H1 (cell line): ENCODE measurements around the gene PSME2. TPM values are rescaled to one million over a fixed set of nuclear protein-coding genes. Genes with fewer than 3 reads are reported as not detected.

Experiments
- CTCF ChIA-PET: fragments of 300-600 bp; sonication (Branson Sonifier 250); formaldehyde crosslinking; loops from one replicate; lab custom pipeline; 2021; ENCODE audit not compliant: partially characterized antibody; lab: Charles Lee
- POLR2A ChIA-PET: fragments of 300-600 bp; sonication (Branson Sonifier 250); formaldehyde crosslinking; loops from one replicate; lab custom pipeline; 2021; ENCODE audit warnings: inconsistent platforms; ENCODE audit not compliant: partially characterized antibody; lab: Charles Lee
- DNase-seq, 2 experiments: peaks; one replicate each; pipeline versions ENCODE4 v3.0.0 to v3.0.0-alpha.2; 2010 to 2022; ENCODE audit warnings: low spot score in 2 of 2, low read depth in 1 of 2, mixed read lengths in 1 of 2
- FAIRE-seq: peaks from 2 replicates; lab custom pipeline; 2011; peaks lifted over from hg19 to GRCh38; lab: Jason Lieb, UNC
- H2AFZ ChIP-seq: 2 replicates; pipeline ENCODE4 v1.8.1; 2012; ENCODE audit warnings: low read length, inconsistent platforms
- H2AK5ac ChIP-seq: 2 replicates; pipeline ENCODE4 v1.6.1; 2013; ENCODE audit warnings: low read depth, low read length
- H2BK120ac ChIP-seq: replicated peaks from 2 replicates; pipeline ENCODE3; 2013; ENCODE audit warnings: low read depth, low read length, inconsistent platforms
- H2BK12ac ChIP-seq: 2 replicates; pipeline ENCODE4 v1.6.1; 2013; ENCODE audit warnings: low read depth, low read length
- H2BK15ac ChIP-seq: 2 replicates; pipeline ENCODE4 v1.6.1; 2013; ENCODE audit warnings: low read length
- H2BK20ac ChIP-seq: 2 replicates; pipeline ENCODE4 v1.6.1; 2013; ENCODE audit warnings: low read length
- H2BK5ac ChIP-seq: 2 replicates; pipeline ENCODE4 v1.6.1; 2013; ENCODE audit warnings: low read depth, low read length
- H3K14ac ChIP-seq: 2 replicates; pipeline ENCODE4 v1.6.1; 2013; ENCODE audit warnings: inconsistent platforms; ENCODE audit not compliant: insufficient read length
- H3K18ac ChIP-seq: 2 replicates; pipeline ENCODE4 v1.6.1; 2013; ENCODE audit warnings: low read length; ENCODE audit errors: extremely low read depth
- H3K23ac ChIP-seq: 2 replicates; pipeline ENCODE4 v1.6.1; 2013; ENCODE audit warnings: inconsistent platforms; ENCODE audit not compliant: insufficient read length
- H3K23me2 ChIP-seq: 2 replicates; pipeline ENCODE4 v1.6.1; 2013; ENCODE audit warnings: low read depth, low read length
- H3K27ac ChIP-seq: 2 replicates; pipeline ENCODE4 v1.6.1; 2011; ENCODE audit warnings: low read depth, low read length, inconsistent platforms
- H3K27me3 ChIP-seq, 4 experiments: replicated peaks in 1 of 4; 1 replicate in 1 of 4; 2 replicates in 3 of 4; pipeline versions ENCODE4 v1.6.1 to v1.8.1; 2011 to 2013; ENCODE audit warnings: low read length in 3 of 4, mild to moderate bottlenecking in 3 of 4, inconsistent platforms in 2 of 4, mixed read lengths in 2 of 4, moderate library complexity in 1 of 4; ENCODE audit not compliant: control insufficient read depth in 3 of 4, insufficient read depth in 3 of 4; ENCODE audit errors: extremely low read depth in 1 of 4
- H3K36me3 ChIP-seq, 4 experiments: 2 replicates each; pipeline versions ENCODE4 v1.6.1 to v1.8.1; 2011 to 2013; ENCODE audit warnings: mild to moderate bottlenecking in 4 of 4, low read length in 3 of 4, moderate library complexity in 2 of 4, control low read depth in 1 of 4, inconsistent platforms in 1 of 4; ENCODE audit not compliant: insufficient read depth in 4 of 4, control insufficient read depth in 2 of 4
- H3K4ac ChIP-seq: replicated peaks from 2 replicates; pipeline ENCODE3; 2013; ENCODE audit warnings: low read length, low read depth, mixed read lengths, inconsistent platforms; ENCODE audit not compliant: insufficient read length
- H3K4me1 ChIP-seq, 4 experiments: replicated peaks in 1 of 4; 1 replicate in 1 of 4; 2 replicates in 3 of 4; pipeline versions ENCODE4 v1.6.1 to v1.8.1; 2011 to 2013; ENCODE audit warnings: low read length in 3 of 4, inconsistent platforms in 2 of 4, mixed read lengths in 1 of 4; ENCODE audit not compliant: insufficient read depth in 4 of 4, control insufficient read depth in 3 of 4
- H3K4me2 ChIP-seq, 2 experiments: 2 replicates each; pipeline versions ENCODE4 v1.6.1 to v1.8.1; 2011 to 2013; ENCODE audit warnings: low read depth in 2 of 2, low read length in 2 of 2, control low read depth in 1 of 2, inconsistent platforms in 1 of 2, mild to moderate bottlenecking in 1 of 2; ENCODE audit not compliant: insufficient read depth in 1 of 2
- H3K4me3 ChIP-seq, 4 experiments: fragments of 200-600, 300-600 bp in 1 of 4; sonication (generic), shearing (Covaris generic), sonication (Bioruptor Twin) in 1 of 4; 2 replicates each; pipeline versions ENCODE4 v1.5.1 to v1.8.1; 2011 to 2016; ENCODE audit warnings: low read length in 4 of 4, low read depth in 3 of 4, control low read depth in 2 of 4, inconsistent platforms in 2 of 4, mild to moderate bottlenecking in 2 of 4, mixed read lengths in 1 of 4, moderate library complexity in 1 of 4; ENCODE audit not compliant: insufficient read depth in 2 of 4; ENCODE audit errors: extremely low read depth in 1 of 4
- H3K56ac ChIP-seq: replicated peaks from 2 replicates; pipeline ENCODE3; 2013; ENCODE audit warnings: low read depth, mild to moderate bottlenecking, mixed read lengths, low read length, inconsistent platforms; ENCODE audit not compliant: insufficient read length
- H3K79me1 ChIP-seq: 2 replicates; pipeline ENCODE4 v1.6.1; 2013; ENCODE audit warnings: low read depth, low read length, control low read depth
- H3K79me2 ChIP-seq, 2 experiments: 2 replicates each; pipeline versions ENCODE4 v1.6.1 to v1.8.1; 2012 to 2013; ENCODE audit warnings: low read length in 2 of 2, mild to moderate bottlenecking in 2 of 2, inconsistent platforms in 1 of 2; ENCODE audit not compliant: insufficient read depth in 2 of 2, control insufficient read depth in 1 of 2
- H3K9ac ChIP-seq, 4 experiments: replicated peaks in 1 of 4; 1 replicate in 1 of 4; 2 replicates in 3 of 4; pipeline versions ENCODE4 v1.6.1 to v1.8.1; 2011 to 2013; ENCODE audit warnings: low read depth in 3 of 4, low read length in 3 of 4, control low read depth in 2 of 4, mild to moderate bottlenecking in 2 of 4, moderate library complexity in 2 of 4, inconsistent platforms in 1 of 4; ENCODE audit errors: extremely low read depth in 1 of 4
- H3K9me3 ChIP-seq, 2 experiments: 2 replicates each; pipeline versions ENCODE4 v1.6.1 to v1.8.1; 2012 to 2013; ENCODE audit warnings: mild to moderate bottlenecking in 2 of 2, moderate library complexity in 2 of 2, control low read depth in 1 of 2, inconsistent platforms in 1 of 2, low read depth in 1 of 2, low read length in 1 of 2, mixed read lengths in 1 of 2; ENCODE audit not compliant: insufficient read depth in 2 of 2
- H4K20me1 ChIP-seq, 2 experiments: replicated peaks in 1 of 2; 2 replicates each; pipeline versions ENCODE3 to v1.8.1; 2011 to 2013; ENCODE audit warnings: inconsistent platforms in 2 of 2, low read length in 2 of 2, mild to moderate bottlenecking in 1 of 2; ENCODE audit not compliant: insufficient read depth in 2 of 2, control insufficient read depth in 1 of 2
- H4K5ac ChIP-seq: 2 replicates; pipeline ENCODE4 v1.6.1; 2013; ENCODE audit warnings: low read length, low read depth, mixed read lengths, inconsistent platforms; ENCODE audit not compliant: insufficient read length
- H4K8ac ChIP-seq: 2 replicates; pipeline ENCODE4 v1.8.0; 2013; ENCODE audit warnings: mild to moderate bottlenecking, moderate library complexity, low read length, inconsistent platforms; ENCODE audit not compliant: insufficient read depth; ENCODE audit errors: extremely low read depth
- H4K91ac ChIP-seq: replicated peaks from 2 replicates; pipeline ENCODE3; 2013; ENCODE audit warnings: low read length, mixed read lengths, inconsistent platforms; ENCODE audit not compliant: insufficient read length
- CHD1 ChIP-seq: IDR thresholded peaks from 2 replicates; pipeline ENCODE4 v1.6.1; 2012; ENCODE audit warnings: low read depth, low read length, improper control_type of control experiment
- GTF2F1 ChIP-seq: IDR thresholded peaks from 2 replicates; pipeline ENCODE4 v1.6.1; 2012; ENCODE audit warnings: low read depth, low read length, improper control_type of control experiment, borderline replicate concordance
- KDM1A ChIP-seq: fragments of 200-600, 300-600 bp; sonication (generic); IDR thresholded peaks from 2 replicates; pipeline ENCODE4 v1.7.1; 2016; ENCODE audit warnings: mild to moderate bottlenecking, low read length, borderline replicate concordance
- KDM5A ChIP-seq: fragments of 200-600 bp; IDR thresholded peaks from 2 replicates; pipeline ENCODE4 v1.7.1; 2012; ENCODE audit warnings: mild to moderate bottlenecking, low read length, inconsistent platforms, mixed read lengths
- MAFK ChIP-seq: IDR thresholded peaks from 2 replicates; pipeline ENCODE4 v1.6.1; 2012; ENCODE audit warnings: low read depth, mild to moderate bottlenecking, improper control_type of control experiment, low read length
- NRF1 ChIP-seq: IDR thresholded peaks from 2 replicates; pipeline ENCODE4 v1.6.1; 2011; ENCODE audit warnings: mild to moderate bottlenecking, low read depth, low read length, improper control_type of control experiment
- RAD21 ChIP-seq, 2 experiments: IDR thresholded peaks in 1 of 2; conservative IDR thresholded peaks in 1 of 2; 2 replicates each; pipeline ENCODE4 v1.6.1; 2011; ENCODE audit warnings: low read depth in 2 of 2, low read length in 2 of 2, improper control_type of control experiment in 1 of 2, inconsistent platforms in 1 of 2, mild to moderate bottlenecking in 1 of 2, moderate library complexity in 1 of 2
- SRF ChIP-seq: IDR thresholded peaks from 2 replicates; pipeline ENCODE4 v1.6.1; 2011; ENCODE audit warnings: mild to moderate bottlenecking, low read depth, low read length, moderate library complexity
- WGBS, 2 experiments: shearing (Covaris generic) in 1 of 2; methylation state at CpG; one replicate each; pipeline versions ENCODE4 v1.1.6 to v1.1.7; 2013 to 2015; ENCODE audit warnings: low lambda C conversion rate in 2 of 2, mixed read lengths in 2 of 2, inconsistent platforms in 1 of 2, low coverage in 1 of 2, missing lambda C conversion rate in 1 of 2; ENCODE audit not compliant: insufficient replicate concordance in 2 of 2, insufficient coverage in 1 of 2, insufficient read length in 1 of 2; ENCODE audit errors: extremely low coverage in 1 of 2, missing lambda C conversion rate in 1 of 2; 5-methylcytosine and 5-hydroxymethylcytosine counted together
- polyA plus RNA-seq, 7 experiments: library from polyadenylated mRNA; depleted of rRNA in 3 of 7; stranded (reverse) in 5 of 7; unstranded in 2 of 7; fragments of >200 nt in 5 of 7; fragments of 200-250 nt in 2 of 7; gene quantifications; 1 replicate in 5 of 7; 2 replicates in 1 of 7; 4 replicates in 1 of 7; pipeline versions ENCODE4 v1.2.1 to v1.2.3, GENCODE V29; 2011 to 2013; ENCODE audit warnings: missing spikeins in 2 of 7, mixed read lengths in 2 of 7
- total RNA-seq: library from RNA; stranded (reverse); fragmentation: NEBNext Ultra II Directional; extraction: Animal tissue kit (Norgen Biotek cat#: 25700); gene quantifications from 2 replicates; pipeline ENCODE4 v1.2.1, GENCODE V29; 2021
- TF ChIP-seq, protein P1 (sequence below), 3 experiments: IDR thresholded peaks; 1 replicate in 2 of 3; 2 replicates in 1 of 3; pipeline versions ENCODE4 v1.5.1 to v1.6.1; 2011; ENCODE audit warnings: low read length in 3 of 3, mild to moderate bottlenecking in 3 of 3, inconsistent platforms in 2 of 3, low read depth in 1 of 3, moderate library complexity in 1 of 3; ENCODE audit not compliant: insufficient read depth in 1 of 3; ENCODE audit errors: control extremely low read depth in 1 of 3
- TF ChIP-seq, protein P2 (sequence below): IDR thresholded peaks from 2 replicates; pipeline ENCODE4 v1.6.1; 2012; ENCODE audit warnings: inconsistent platforms

The PSME2 gene
- total and polyA plus RNA-seq, 2 of the 8 experiments (the other 6 are each of a cell fraction or from before 2014, with no cell fraction given): 71.8 to 111 TPM

DNA sequence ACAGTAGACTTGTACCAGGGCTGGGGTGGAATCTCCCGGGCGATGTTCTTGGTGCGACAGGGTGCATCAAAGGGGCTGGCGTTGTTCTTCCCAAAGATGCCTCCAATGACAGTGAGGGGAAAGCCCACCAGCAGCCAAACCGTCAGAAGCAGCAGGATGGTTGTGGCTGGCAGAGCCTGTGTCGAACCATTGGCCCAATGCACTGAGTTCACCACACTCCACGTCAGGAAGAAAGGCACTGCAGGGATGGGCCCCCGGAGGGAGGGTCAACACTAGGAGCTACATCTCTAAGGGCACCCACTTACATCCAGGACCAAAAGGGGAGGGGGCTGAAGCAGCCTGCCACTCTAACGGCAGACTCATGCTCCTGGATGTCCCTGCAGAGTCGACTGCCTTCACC is 44.0 kb upstream of the PSME2 start:
- H2BK12ac ChIP-seq: no peak overlapping the region
- POLR2A ChIA-PET: interaction anchor here (1.1 to 7.9 kb wide), 3 partner anchors 15 to 57 kb away, joined by 3 to 158 read pairs (median 5); partner anchors contain the start of gene REC8
- H2AFZ ChIP-seq: no peak overlapping the region
- H3K27ac ChIP-seq: no peak overlapping the region
- DNase-seq (no peak), FAIRE-seq (no peak)
- H4K5ac ChIP-seq: no peak overlapping the region
- no peak overlapping the region for H3K4me3 ChIP-seq
- no peak overlapping the region for H3K56ac ChIP-seq
- H3K4ac ChIP-seq: no peak overlapping the region
- H3K18ac ChIP-seq: no peak overlapping the region
- H4K91ac ChIP-seq: no peak overlapping the region
- H3K9ac ChIP-seq: no peak overlapping the region
- peaks cover 12 to 23% (median 21%) of the 10 kb centered on the region in 4 experiments; a peak in 7 of 8 replicates for H3K36me3 ChIP-seq
- WGBS, 2 experiments: 89% methylated on average over 10 of the region's 10 CpGs; no CpG with 5 or more reads in 1 of the 2 experiments
- H3K23me2 ChIP-seq: peaks cover 5% of the 10 kb centered on the region
- peaks cover 0 to 13% (median 7%) of the 10 kb centered on the region in 4 experiments; a peak in 6 of 7 replicates for H3K4me1 ChIP-seq
- no peak overlapping the region for H3K14ac ChIP-seq
- H2BK120ac ChIP-seq: no peak overlapping the region
- H2BK20ac ChIP-seq: no peak overlapping the region
- H3K27me3 ChIP-seq: no peaks in the 10 kb centered on the region
- no peaks in the 10 kb centered on the region for H3K9me3 ChIP-seq
- CTCF ChIA-PET: no interaction called here
- no peak overlapping the region for H2BK15ac ChIP-seq
- peaks cover 0 to 13% of the 10 kb centered on the region in 2 experiments for H4K20me1 ChIP-seq
- no peak overlapping the region; the same call in 1 of the 2 replicates for H4K8ac ChIP-seq
- H3K4me2 ChIP-seq: no peak overlapping the region
- H3K79me2 ChIP-seq: peaks cover 0 to 13% of the 10 kb centered on the region in 2 experiments; a peak in 2 of 4 replicates
- H2AK5ac ChIP-seq: no peak overlapping the region
- H3K79me1 ChIP-seq: peaks cover 12% of the 10 kb centered on the region
- H2BK5ac ChIP-seq: no peak overlapping the region
- H3K23ac ChIP-seq: no peak overlapping the region
- TF ChIP-seq NRF1 (no peak), KDM1A (no peak), MAFK (no peak), RAD21 (IDR thresholded peaks at IDR 0.05 in 1 of 2, conservative IDR thresholded peaks at IDR 0.05 in 1 of 2; ENCODE audit: low read depth in 2 of 2, low read length in 2 of 2) (no peak), GTF2F1 (no peak), KDM5A (no peak), SRF (no peak), CHD1 (no peak)
- TF ChIP-seq, protein P1, sequence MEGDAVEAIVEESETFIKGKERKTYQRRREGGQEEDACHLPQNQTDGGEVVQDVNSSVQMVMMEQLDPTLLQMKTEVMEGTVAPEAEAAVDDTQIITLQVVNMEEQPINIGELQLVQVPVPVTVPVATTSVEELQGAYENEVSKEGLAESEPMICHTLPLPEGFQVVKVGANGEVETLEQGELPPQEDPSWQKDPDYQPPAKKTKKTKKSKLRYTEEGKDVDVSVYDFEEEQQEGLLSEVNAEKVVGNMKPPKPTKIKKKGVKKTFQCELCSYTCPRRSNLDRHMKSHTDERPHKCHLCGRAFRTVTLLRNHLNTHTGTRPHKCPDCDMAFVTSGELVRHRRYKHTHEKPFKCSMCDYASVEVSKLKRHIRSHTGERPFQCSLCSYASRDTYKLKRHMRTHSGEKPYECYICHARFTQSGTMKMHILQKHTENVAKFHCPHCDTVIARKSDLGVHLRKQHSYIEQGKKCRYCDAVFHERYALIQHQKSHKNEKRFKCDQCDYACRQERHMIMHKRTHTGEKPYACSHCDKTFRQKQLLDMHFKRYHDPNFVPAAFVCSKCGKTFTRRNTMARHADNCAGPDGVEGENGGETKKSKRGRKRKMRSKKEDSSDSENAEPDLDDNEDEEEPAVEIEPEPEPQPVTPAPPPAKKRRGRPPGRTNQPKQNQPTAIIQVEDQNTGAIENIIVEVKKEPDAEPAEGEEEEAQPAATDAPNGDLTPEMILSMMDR (IDR thresholded peaks at IDR 0.05; ENCODE audit: control extremely low read depth in 1 of 3, insufficient read depth in 1 of 3, low read depth in 1 of 3, low read length in 3 of 3): no peak
- TF ChIP-seq, protein P2, sequence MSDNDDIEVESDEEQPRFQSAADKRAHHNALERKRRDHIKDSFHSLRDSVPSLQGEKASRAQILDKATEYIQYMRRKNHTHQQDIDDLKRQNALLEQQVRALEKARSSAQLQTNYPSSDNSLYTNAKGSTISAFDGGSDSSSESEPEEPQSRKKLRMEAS: no peak
